Fibroblast of lung (primary cell): ENCODE data around the gene SH3BGRL3.

Experiments used
- CTCF ChIP-seq, 2 donors: IDR thresholded peaks in 1 of 2; conservative IDR thresholded peaks in 1 of 2; 1 replicate in 1 of 2; 2 replicates in 1 of 2; pipeline ENCODE4 v1.5.1; 2011 to 2012; ENCODE audit warnings: low read length in 2 of 2, control low read depth in 1 of 2, inconsistent platforms in 1 of 2, low read depth in 1 of 2, mild to moderate bottlenecking in 1 of 2
- EZH2 ChIP-seq: IDR thresholded peaks from 2 replicates; pipeline ENCODE4 v1.5.1; 2012; ENCODE audit warnings: low read length, control low read depth, mild to moderate bottlenecking; ENCODE audit errors: missing control alignments

- TF ChIP-seq CTCF (conservative IDR thresholded peaks at IDR 0.05 in 1 of 2, IDR thresholded peaks at IDR 0.05 in 1 of 2; ENCODE audit: low read depth in 1 of 2, low read length in 2 of 2), result no peak
- no peak for TF ChIP-seq EZH2
Observed at GRCh38 chr1:26265405-26265804, 14.5 kb upstream of the SH3BGRL3 start.
